HCT116 (cell line): ENCODE data around the gene MYLK. TPM values are rescaled to one million over a fixed set of nuclear protein-coding genes. Genes with fewer than 3 reads are reported as not detected.

ENCODE experiments used
- ATAC-seq: fragments of 200-7000 bp; cut with Tn5 transposase; 2 replicates; pipeline ENCODE4 v1.9.1; 2020; ENCODE audit warnings: mild to moderate bottlenecking, moderate library complexity
- BruUV-seq: library from RNA; stranded (reverse); fragments of 400-500 nt; replicated peaks from 2 replicates; lab custom pipeline; 2021; lab: Mats Ljungman, UMichigan
- CTCF ChIA-PET: fragments of 300-600 bp; sonication (Branson Sonifier 250); formaldehyde crosslinking; loops from one replicate; lab custom pipeline; 2021; ENCODE audit warnings: antibody characterized with exemption; lab: Charles Lee
- POLR2A ChIA-PET: fragments of 300-600, 350-600 bp; sonication (Branson Sonifier 250); formaldehyde crosslinking; loops from one replicate; lab custom pipeline; 2021; ENCODE audit warnings: antibody characterized with exemption; lab: Charles Lee
- RAD21 ChIA-PET, 2 experiments: fragments of 300-600 bp; sonication (Branson Sonifier 250); formaldehyde crosslinking; loops; one replicate each; lab custom pipeline; 2023; ENCODE audit warnings: low total read pairs in 2 of 2; ENCODE audit not compliant: uncharacterized antibody in 2 of 2, unreplicated experiment in 2 of 2, low non-redundant PET in 1 of 2; lab: Charles Lee
- DNase-seq: peaks from one replicate; pipeline ENCODE4 v3.0.0-alpha.2; 2010; ENCODE audit warnings: low read depth, low spot score
- H2AFZ ChIP-seq: fragments of 200-600 bp; shearing (Covaris generic), sonication (generic); 2 replicates; pipeline ENCODE4 v1.6.1; 2017; ENCODE audit warnings: low read depth, mixed run types, mixed read lengths, antibody characterized with exemption, low read length; ENCODE audit not compliant: poor library complexity, severe bottlenecking
- H3K27ac ChIP-seq: 2 replicates; pipeline ENCODE4 v1.5.1; 2012; ENCODE audit warnings: low read depth, low read length
- H3K27me3 ChIP-seq: fragments of 200-600 bp; sonication (generic); 2 replicates; pipeline ENCODE4 v1.6.1; 2016; ENCODE audit warnings: mixed run types, low read length, mixed read lengths; ENCODE audit not compliant: insufficient read depth
- H3K36me3 ChIP-seq, 2 experiments: fragments of 200-500 bp in 1 of 2; fragments of 200-600 bp in 1 of 2; sonication (Bioruptor generic) in 1 of 2; sonication (generic) in 1 of 2; 2 replicates each; pipeline versions ENCODE4 v1.5.1 to v1.6.1; 2014 to 2016; ENCODE audit warnings: low read length in 2 of 2, inconsistent platforms in 1 of 2, mixed read lengths in 1 of 2, mixed run types in 1 of 2; ENCODE audit not compliant: insufficient read depth in 2 of 2, control insufficient read depth in 1 of 2
- H3K4me1 ChIP-seq, 2 experiments: fragments of 200-600 bp in 1 of 2; sonication (generic) in 1 of 2; 2 replicates each; pipeline versions ENCODE4 v1.5.1 to v1.6.1; 2012 to 2017; ENCODE audit warnings: low read length in 2 of 2, inconsistent platforms in 1 of 2, mild to moderate bottlenecking in 1 of 2, mixed read lengths in 1 of 2, mixed run types in 1 of 2, moderate library complexity in 1 of 2; ENCODE audit not compliant: insufficient read depth in 2 of 2, control insufficient read depth in 1 of 2
- H3K4me2 ChIP-seq: fragments of 200-600 bp; sonication (generic); 2 replicates; pipeline ENCODE4 v1.6.1; 2017; ENCODE audit warnings: mixed run types, low read length, mixed read lengths
- H3K4me3 ChIP-seq, 2 experiments: fragments of 200-600 bp in 1 of 2; sonication (generic) in 1 of 2; replicated peaks in 1 of 2; 2 replicates each; pipeline ENCODE4 v1.5.1; 2011 to 2016; ENCODE audit warnings: low read length in 2 of 2, control low read depth in 1 of 2, low read depth in 1 of 2, mild to moderate bottlenecking in 1 of 2, mixed read lengths in 1 of 2, mixed run types in 1 of 2
- H3K79me2 ChIP-seq: fragments of 200-600 bp; sonication (generic); 2 replicates; pipeline ENCODE4 v1.6.1; 2017; ENCODE audit warnings: mild to moderate bottlenecking, mixed run types, low read length, moderate library complexity, mixed read lengths; ENCODE audit not compliant: insufficient read depth
- H3K9ac ChIP-seq: fragments of 200-600 bp; sonication (generic); 2 replicates; pipeline ENCODE4 v1.6.1; 2016; ENCODE audit warnings: low read length, mixed read lengths
- H3K9me2 ChIP-seq: fragments of 200-600 bp; sonication (generic), shearing (Covaris generic); 2 replicates; pipeline ENCODE4 v1.6.1; 2017; ENCODE audit warnings: mixed run types, mild to moderate bottlenecking, moderate library complexity; ENCODE audit not compliant: insufficient read depth
- H3K9me3 ChIP-seq, 2 experiments: fragments of 200-500 bp in 1 of 2; fragments of 200-600 bp in 1 of 2; sonication (Bioruptor generic) in 1 of 2; sonication (generic) in 1 of 2; 2 replicates each; pipeline ENCODE4 v1.6.1; 2014 to 2017; ENCODE audit warnings: low read length in 2 of 2, mixed read lengths in 2 of 2, inconsistent platforms in 1 of 2, low read depth in 1 of 2, mild to moderate bottlenecking in 1 of 2, mixed run types in 1 of 2, moderate library complexity in 1 of 2; ENCODE audit not compliant: control insufficient read depth in 1 of 2, insufficient read depth in 1 of 2
- H4K20me1 ChIP-seq: fragments of 200-600 bp; sonication (generic), shearing (Covaris generic); 2 replicates; pipeline ENCODE4 v1.6.1; 2017; ENCODE audit warnings: mixed run types, mild to moderate bottlenecking, moderate library complexity; ENCODE audit not compliant: insufficient read depth
- ATF3 ChIP-seq: IDR thresholded peaks from 2 replicates; pipeline ENCODE4 v1.6.1; 2012
- CBX3 ChIP-seq: IDR thresholded peaks from 2 replicates; pipeline ENCODE4 v1.6.1; 2012; ENCODE audit warnings: low read depth
- CEBPB ChIP-seq: IDR thresholded peaks from 2 replicates; pipeline ENCODE4 v1.6.1; 2012; ENCODE audit warnings: low read depth
- CTCF ChIP-seq, 3 experiments: fragments of 200-600 bp in 1 of 3; sonication (generic) in 1 of 3; IDR thresholded peaks in 2 of 3; conservative IDR thresholded peaks in 1 of 3; 2 replicates each; pipeline ENCODE4 v1.5.1; 2012 to 2017; ENCODE audit warnings: low read depth in 2 of 3, low read length in 2 of 3, antibody characterized with exemption in 1 of 3, borderline replicate concordance in 1 of 3, control low read depth in 1 of 3, mild to moderate bottlenecking in 1 of 3, mixed read lengths in 1 of 3, mixed run types in 1 of 3, moderate library complexity in 1 of 3; ENCODE audit not compliant: insufficient read depth in 1 of 3
- ELF1 ChIP-seq: IDR thresholded peaks from 2 replicates; pipeline ENCODE4 v1.6.1; 2012; ENCODE audit warnings: low read depth, borderline replicate concordance
- EZH2phosphoT487 ChIP-seq: fragments of 200-600 bp; IDR thresholded peaks from 2 replicates; pipeline ENCODE4 v1.6.1; 2018; ENCODE audit warnings: antibody characterized with exemption, borderline replicate concordance
- FOSL1 ChIP-seq: IDR thresholded peaks from 2 replicates; pipeline ENCODE4 v1.6.1; 2012; ENCODE audit warnings: low read depth
- MAX ChIP-seq: IDR thresholded peaks from 2 replicates; pipeline ENCODE4 v1.6.1; 2012
- REST ChIP-seq: IDR thresholded peaks from 2 replicates; pipeline ENCODE4 v1.6.1; 2012; ENCODE audit warnings: low read depth
- SIN3A ChIP-seq: IDR thresholded peaks from 2 replicates; pipeline ENCODE4 v1.6.1; 2012; ENCODE audit warnings: low read depth
- SP1 ChIP-seq: IDR thresholded peaks from 2 replicates; pipeline ENCODE4 v1.6.1; 2012; ENCODE audit warnings: low read depth
- SRF ChIP-seq: IDR thresholded peaks from 2 replicates; pipeline ENCODE4 v1.6.1; 2012; ENCODE audit warnings: low read depth
- YY1 ChIP-seq: IDR thresholded peaks from 2 replicates; pipeline ENCODE4 v1.6.1; 2011; ENCODE audit warnings: low read length, low read depth, moderate library complexity, mild to moderate bottlenecking; ENCODE audit not compliant: insufficient replicate concordance; ENCODE audit errors: extremely low read depth
- ZBTB33 ChIP-seq: IDR thresholded peaks from 2 replicates; pipeline ENCODE4 v1.6.1; 2011; ENCODE audit warnings: mild to moderate bottlenecking, low read length, moderate library complexity; ENCODE audit not compliant: insufficient replicate concordance; ENCODE audit errors: extremely low read depth
- ZNF274 ChIP-seq: fragments of 200-500 bp; sonication (Bioruptor generic); IDR thresholded peaks from 2 replicates; pipeline ENCODE4 v1.6.1; 2014; ENCODE audit warnings: mild to moderate bottlenecking, low read depth, low read length, inconsistent platforms
- intact Hi-C: fragments of 100-400 bp; cut with micrococcal nuclease; formaldehyde crosslinking; loops from 2 replicates; pipeline ENCODE4 v1.10.0; 2022
- total RNA-seq: library from RNA; stranded (reverse); gene quantifications from one replicate; pipeline ENCODE4 v1.2.1, GENCODE V29; 2021; ENCODE audit not compliant: unreplicated experiment

The MYLK gene
- total RNA-seq, 1 experiment from 2014 or later: 3.8 TPM

- Histone ChIP-seq H2AFZ (no peak overlapping the region), H4K20me1 (no peaks in the 10 kb centered on the region)
- ATAC-seq: peak; percentile 42; the same call in 1 of the 2 replicates
- TF ChIP-seq YY1: no peak
- TF ChIP-seq MAX: no peak
- no peak for TF ChIP-seq SP1
- no peak for TF ChIP-seq ZBTB33
- TF ChIP-seq ELF1: no peak
- TF ChIP-seq CTCF (IDR thresholded peaks at IDR 0.05 in 2 of 3, conservative IDR thresholded peaks at IDR 0.05 in 1 of 3; ENCODE audit: borderline replicate concordance in 1 of 3, insufficient read depth in 1 of 3, low read depth in 2 of 3, low read length in 2 of 3): no peak
- TF ChIP-seq CBX3: no peak
- TF ChIP-seq ZNF274: no peak
- TF ChIP-seq EZH2phosphoT487: no peak
- no peak for TF ChIP-seq REST
- no peak for TF ChIP-seq ATF3
- TF ChIP-seq CEBPB: no peak
- no peak for TF ChIP-seq SRF
- no peak for TF ChIP-seq SIN3A
- no peak for TF ChIP-seq FOSL1
- TF ChIP-seq, all 23 proteins: peak for 0
- intact Hi-C loops: no loop called here
- Histone ChIP-seq H3K9me2 (no peaks in the 10 kb centered on the region), H3K4me2 (no peak overlapping the region), H3K4me1 (peaks cover 0 to 25% of the 10 kb centered on the region in 2 experiments; a peak in 2 of 4 replicates), H3K27ac (no peak overlapping the region), H3K79me2 (no peaks in the 10 kb centered on the region), H3K4me3 (no peak overlapping the region), H3K27me3 (no peaks in the 10 kb centered on the region), H3K36me3 (no peaks in the 10 kb centered on the region), H3K9me3 (no peaks in the 10 kb centered on the region), H3K9ac (no peak overlapping the region)
- DNase-seq: no peak
- no TSS peak for BruUV-seq
- CTCF ChIA-PET: interaction anchor here (1.0 kb wide), 1 partner anchor 9 kb away, joined by 3 read pairs; no protein-coding TSS in a partner anchor
- POLR2A ChIA-PET: no interaction called here
- RAD21 ChIA-PET: no interaction called here
Measured at GRCh38 chr3:123732447-123732846, 151.7 kb downstream of the MYLK start.
